HT1080 (cell line): ENCODE measurements around the gene FAHD1. TPM values are rescaled to one million over a fixed set of nuclear protein-coding genes. Genes with fewer than 3 reads are reported as not detected.
"Not testable (repeated sequence)": the region's sequence is repeated elsewhere in the genome, so short reads cannot be mapped to it uniquely, and the experiment has no call there.

Experiments
- DNase-seq: peaks from one replicate; pipeline ENCODE4 v3.0.0-alpha.2; 2015; ENCODE audit warnings: low read depth
- total RNA-seq: library from RNA; depleted of rRNA; stranded (reverse); fragments of >200 nt; shearing (Covaris generic); gene quantifications from 2 replicates; pipeline ENCODE4 v1.2.3, GENCODE V29; 2014

FAHD1 gene
- total RNA-seq, 1 experiment from 2014 or later = 81.1 TPM

- DNase-seq = no peak
Measured at GRCh38 chr16:1788708-1789100, 38.3 kb upstream of the FAHD1 start.

- no peak for DNase-seq
Measured at GRCh38 chr16:1789643-1790045, 37.4 kb upstream of the FAHD1 start.

GRCh38 chr16:1790261-1790610 lies 36.8 kb upstream of the FAHD1 start:
- DNase-seq = no peak

GRCh38 chr16:1790611-1791255 lies 36.3 kb upstream of the FAHD1 start:
- DNase-seq = no peak

GRCh38 chr16:1791256-1791942 lies 35.6 kb upstream of the FAHD1 start:
- DNase-seq = no peak

GRCh38 chr16:1791943-1792812 lies 34.8 kb upstream of the FAHD1 start:
- DNase-seq = no peak

- DNase-seq = no peak
Measured at GRCh38 chr16:1792836-1793577, 34.0 kb upstream of the FAHD1 start.

GRCh38 chr16:1793578-1794220 lies 33.3 kb upstream of the FAHD1 start, which contains the start of gene IGFALS:
Gene IGFALS, minus strand, starts transcription at chr16:1793705. Its CDS starts 53 bp downstream, at chr16:1793652.
- no peak for DNase-seq

- DNase-seq = no peak
Measured at GRCh38 chr16:1794221-1794871, 32.7 kb upstream of the FAHD1 start.

- DNase-seq = no peak
Measured at GRCh38 chr16:1794908-1795666, 31.9 kb upstream of the FAHD1 start.

GRCh38 chr16:1799263-1799662 lies 27.7 kb upstream of the FAHD1 start:
- DNase-seq = not testable (repeated sequence)

- no peak for DNase-seq
Measured at GRCh38 chr16:1800701-1801100, 26.3 kb upstream of the FAHD1 start.

- no peak for DNase-seq
Measured at GRCh38 chr16:1807626-1808025, 19.4 kb upstream of the FAHD1 start.

GRCh38 chr16:1808691-1809090 lies 18.3 kb upstream of the FAHD1 start:
- DNase-seq = no peak

GRCh38 chr16:1809281-1809801 lies 17.7 kb upstream of the FAHD1 start:
- no peak for DNase-seq

- no peak for DNase-seq
Measured at GRCh38 chr16:1810106-1810505, 16.9 kb upstream of the FAHD1 start.

GRCh38 chr16:1810536-1810935 lies 16.5 kb upstream of the FAHD1 start:
- no peak for DNase-seq

- peak; percentile 12 for DNase-seq
Measured at GRCh38 chr16:1812732-1813163, 14.3 kb upstream of the FAHD1 start.

GRCh38 chr16:1815461-1815860 lies 11.5 kb upstream of the FAHD1 start:
- no peak for DNase-seq
